Stomach (tissue), 9 donors: ENCODE measurements around the gene H3-3A. TPM values are rescaled to one million over a fixed set of nuclear protein-coding genes. Genes with fewer than 3 reads are reported as not detected.

Experiments used
- DNase-seq, 2 donors: peaks; one replicate each; pipeline versions ENCODE4 v3.0.0 to v3.0.0-alpha.2; 2013 to 2019
- H3K27ac ChIP-seq, 5 donors: fragments of 200-600 bp in 4 of 5; sonication (generic) in 4 of 5; one replicate each; pipeline ENCODE4 v1.5.1; 2013 to 2019; ENCODE audit warnings: mild to moderate bottlenecking in 1 of 5, moderate library complexity in 1 of 5
- H3K27me3 ChIP-seq, 3 donors: fragments of 200-600 bp; sonication (generic); one replicate each; pipeline ENCODE4 v1.5.1; 2017 to 2019; ENCODE audit warnings: mixed run types in 1 of 3
- H3K36me3 ChIP-seq, 4 donors: fragments of 200-600 bp; sonication (generic); 1 replicate in 3 of 4; 2 replicates in 1 of 4; pipeline ENCODE4 v1.5.1; 2016 to 2019
- H3K4me1 ChIP-seq, 4 donors: fragments of 200-600 bp; sonication (generic); one replicate each; pipeline ENCODE4 v1.5.1; 2016 to 2019
- H3K4me3 ChIP-seq, 4 donors: fragments of 200-600 bp; sonication (generic) in 3 of 4; one replicate each; pipeline ENCODE4 v1.5.1; 2016 to 2019; ENCODE audit warnings: mild to moderate bottlenecking in 1 of 4
- H3K9me3 ChIP-seq, 4 donors: fragments of 200-600 bp; sonication (generic); one replicate each; pipeline ENCODE4 v1.5.1; 2016 to 2019
- CTCF ChIP-seq, 7 experiments: fragments of 450-650 bp in 4 of 7; fragments of 200-600 bp in 3 of 7; sonication (generic) in 3 of 7; IDR thresholded peaks; one replicate each; pipeline ENCODE4 v1.5.1; 2016 to 2019; ENCODE audit warnings: antibody characterized with exemption in 7 of 7, control low read depth in 2 of 7, mild to moderate bottlenecking in 1 of 7
- EP300 ChIP-seq: sonication (generic); formaldehyde crosslinking; IDR thresholded peaks from one replicate; pipeline ENCODE4 v1.6.1; 2017; ENCODE audit warnings: antibody characterized with exemption
- POLR2A ChIP-seq, 4 donors: fragments of 450-650 bp; IDR thresholded peaks; one replicate each; pipeline ENCODE4 v1.6.1; 2016; ENCODE audit warnings: antibody characterized with exemption in 4 of 4, control low read depth in 2 of 4, mild to moderate bottlenecking in 1 of 4, moderate library complexity in 1 of 4
- POLR2AphosphoS5 ChIP-seq, 3 donors: sonication (generic); formaldehyde crosslinking; IDR thresholded peaks; one replicate each; pipeline ENCODE4 v1.6.1; 2016; ENCODE audit warnings: antibody characterized with exemption in 3 of 3
- WGBS, 5 donors: extraction: QIAGEN DNeasy Blood & Tissue Kit in 3 of 5; methylation state at CpG; one replicate each; pipeline versions ENCODE4 v1.1.5 to v1.1.7; 2013 to 2018; 5-methylcytosine and 5-hydroxymethylcytosine counted together
- intact Hi-C: fragments of 100-400 bp; cut with DNase I; formaldehyde crosslinking; loops from one replicate; pipeline ENCODE4 v1.15.1; 2023; ENCODE audit warnings: low total_unique reads
- polyA plus RNA-seq, 3 donors: library from polyadenylated mRNA; stranded (reverse); fragments of 200-250 nt; gene quantifications; one replicate each; pipeline ENCODE4 v1.2.3, GENCODE V29; 2013
- total RNA-seq, 5 donors: library from RNA; depleted of rRNA; stranded (reverse); fragments of >200 nt; gene quantifications; one replicate each; pipeline versions ENCODE4 v1.1.0 to v1.2.3, GENCODE V29; 2014 to 2016
- donor health status: healthy with polysubstance abuse.
- donor health status: Bipolar disorder and iron deficiency.
- donor health status: healthy.

H3-3A gene
- total and polyA plus RNA-seq, 8 donors, result 30.7 to 995 (median 413) TPM

DNA sequence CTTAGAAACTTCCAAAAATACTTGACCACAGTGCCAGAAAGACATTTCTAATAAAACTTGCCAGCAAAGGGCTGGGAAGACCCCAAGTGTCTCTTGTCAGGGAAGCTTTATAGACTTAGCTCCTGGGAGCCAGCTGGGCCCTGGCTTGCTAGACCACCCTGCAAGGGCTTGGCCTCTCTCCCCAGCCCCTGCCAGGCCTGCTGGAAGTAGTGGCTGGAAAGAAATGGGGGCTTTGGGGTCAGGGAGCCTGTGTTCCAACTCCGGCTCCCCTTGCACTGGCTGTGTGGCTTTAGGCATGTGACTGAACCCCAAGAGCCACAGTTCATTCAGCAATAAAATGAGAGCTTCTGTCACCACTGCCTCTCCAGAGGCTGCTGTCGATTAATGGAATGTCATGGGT, 31.1 kb downstream of the H3-3A start:
- Histone ChIP-seq H3K27ac (no peak overlapping the region), H3K27me3 (peaks cover 0 to 5% (median 0%) of the 10 kb centered on the region in 3 donors), H3K4me3 (no peak overlapping the region), H3K36me3 (no peaks in the 10 kb centered on the region), H3K4me1 (no peaks in the 10 kb centered on the region), H3K9me3 (no peaks in the 10 kb centered on the region)
- TF ChIP-seq POLR2AphosphoS5 (IDR thresholded peaks at IDR 0.05), result no peak
- TF ChIP-seq CTCF (IDR thresholded peaks at IDR 0.05), result no peak
- TF ChIP-seq POLR2A (IDR thresholded peaks at IDR 0.05), result no peak
- TF ChIP-seq EP300, result no peak
- intact Hi-C loops, result no loop called here
- WGBS, 5 donors, result 90 to 95% (median 92%) methylated on average over 2 of the region's 2 CpGs
- DNase-seq, result peak in 1 of 2 donors; percentile 25

GRCh38 chr1:226094451-226094850, 31.9 kb downstream of the H3-3A start:
- 0 to 88% (median 54%) methylated on average over 1 of the region's 1 CpG; no CpG with 5 or more reads in 1 of the 5 donors for WGBS, 5 donors

GRCh38 chr1:226095286-226095685, 32.8 kb downstream of the H3-3A start:
- TF ChIP-seq CTCF (IDR thresholded peaks at IDR 0.05) (no peak), EP300 (no peak), POLR2A (IDR thresholded peaks at IDR 0.05) (no peak), POLR2AphosphoS5 (IDR thresholded peaks at IDR 0.05) (no peak)
- Histone ChIP-seq H3K4me3 (no peak overlapping the region), H3K27ac (no peak overlapping the region), H3K36me3 (no peaks in the 10 kb centered on the region), H3K9me3 (no peaks in the 10 kb centered on the region), H3K27me3 (peaks cover 0 to 5% (median 0%) of the 10 kb centered on the region in 3 donors), H3K4me1 (peaks cover 0 to 6% (median 4%) of the 10 kb centered on the region in 4 donors)
- 84 to 94% (median 91%) methylated on average over 2 of the region's 2 CpGs for WGBS, 5 donors
- DNase-seq, result no peak
- intact Hi-C loops, result no loop called here

More at GRCh38 chr1:226094451-226094850, 31.9 kb downstream of the H3-3A start:
- Histone ChIP-seq H3K9me3 (no peaks in the 10 kb centered on the region), H3K4me3 (no peak overlapping the region), H3K27ac (no peak overlapping the region), H3K4me1 (no peaks in the 10 kb centered on the region), H3K36me3 (no peaks in the 10 kb centered on the region), H3K27me3 (peaks cover 0 to 5% (median 0%) of the 10 kb centered on the region in 3 donors)
- TF ChIP-seq POLR2A (IDR thresholded peaks at IDR 0.05), result no peak
- intact Hi-C loops, result no loop called here
- no peak for DNase-seq

GRCh38 chr1:226097866-226098625, 35.5 kb downstream of the H3-3A start:
- DNase-seq, result no peak
- peaks cover 0 to 16% (median 11%) of the 10 kb centered on the region in 4 donors for H3K4me1 ChIP-seq
- peaks cover 0 to 5% (median 0%) of the 10 kb centered on the region in 3 donors for H3K27me3 ChIP-seq
- no peak overlapping the region for H3K27ac ChIP-seq
- intact Hi-C loops, result no loop called here
- H3K4me3 ChIP-seq, result no peak overlapping the region
- no peaks in the 10 kb centered on the region for H3K36me3 ChIP-seq
- TF ChIP-seq EP300, result no peak
- TF ChIP-seq POLR2AphosphoS5 (IDR thresholded peaks at IDR 0.05), result no peak
- 61 to 86% (median 71%) methylated on average over 4 to 5 of the region's 5 CpGs for WGBS, 5 donors
- no peaks in the 10 kb centered on the region for H3K9me3 ChIP-seq

- H3K4me3 ChIP-seq, result no peak overlapping the region
- intact Hi-C loops, result no loop called here
- H3K36me3 ChIP-seq, result no peaks in the 10 kb centered on the region
- DNase-seq, result no peak
- no peak for TF ChIP-seq POLR2AphosphoS5 (IDR thresholded peaks at IDR 0.05)
- TF ChIP-seq EP300, result no peak
- TF ChIP-seq POLR2A (IDR thresholded peaks at IDR 0.05), result no peak
- TF ChIP-seq CTCF (IDR thresholded peaks at IDR 0.05), result no peak
- peaks cover 0 to 5% (median 0%) of the 10 kb centered on the region in 3 donors for H3K27me3 ChIP-seq
- no peak overlapping the region for H3K27ac ChIP-seq
- H3K4me1 ChIP-seq, result peaks cover 0 to 16% (median 11%) of the 10 kb centered on the region in 4 donors
- no peaks in the 10 kb centered on the region for H3K9me3 ChIP-seq
- 86 to 96% (median 95%) methylated on average over 3 of the region's 3 CpGs for WGBS, 5 donors
Observed at GRCh38 chr1:226098870-226099835, 36.6 kb downstream of the H3-3A start.
